Measurements from ENCODE around the gene PFKP.
"Not testable (repeated sequence)": the region's sequence is repeated elsewhere in the genome, so short reads cannot be mapped to it uniquely, and the experiment has no call there.

The PFKP gene

DNA sequence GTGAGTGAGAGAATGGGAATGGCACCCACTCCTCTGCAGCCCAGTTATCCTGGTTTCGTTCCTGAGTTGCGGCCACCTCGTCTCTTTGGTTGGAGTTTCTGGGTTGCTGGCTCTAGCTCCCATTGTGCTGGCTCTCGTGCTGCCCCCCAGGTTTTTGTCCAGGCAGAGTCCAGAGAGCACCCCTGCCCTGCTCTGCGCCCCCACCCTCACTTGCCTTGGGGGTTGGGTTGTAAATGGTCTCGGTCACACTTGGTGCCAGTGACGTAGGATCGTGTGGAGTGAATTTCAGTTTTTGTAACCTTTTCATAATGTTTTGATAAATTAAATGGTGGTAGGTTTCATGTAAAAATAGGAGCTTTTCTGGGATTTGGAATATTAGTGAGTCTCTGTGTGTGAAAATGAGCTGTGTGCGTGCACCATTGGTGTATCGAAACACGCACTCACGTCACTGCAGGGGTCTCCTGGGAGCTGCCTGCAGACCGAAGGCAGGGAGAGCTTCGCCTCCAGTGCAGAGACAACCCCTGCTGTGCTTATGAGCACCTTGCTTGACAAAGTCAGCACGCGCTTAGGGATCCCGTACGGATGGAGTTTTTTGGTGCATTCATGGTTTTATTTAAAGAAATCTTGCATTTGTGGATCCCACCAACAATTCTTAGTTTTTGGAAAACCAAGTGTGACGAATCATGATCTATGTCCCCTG, 32.9 kb downstream of the PFKP start:
- no peak for DNase-seq

DNA sequence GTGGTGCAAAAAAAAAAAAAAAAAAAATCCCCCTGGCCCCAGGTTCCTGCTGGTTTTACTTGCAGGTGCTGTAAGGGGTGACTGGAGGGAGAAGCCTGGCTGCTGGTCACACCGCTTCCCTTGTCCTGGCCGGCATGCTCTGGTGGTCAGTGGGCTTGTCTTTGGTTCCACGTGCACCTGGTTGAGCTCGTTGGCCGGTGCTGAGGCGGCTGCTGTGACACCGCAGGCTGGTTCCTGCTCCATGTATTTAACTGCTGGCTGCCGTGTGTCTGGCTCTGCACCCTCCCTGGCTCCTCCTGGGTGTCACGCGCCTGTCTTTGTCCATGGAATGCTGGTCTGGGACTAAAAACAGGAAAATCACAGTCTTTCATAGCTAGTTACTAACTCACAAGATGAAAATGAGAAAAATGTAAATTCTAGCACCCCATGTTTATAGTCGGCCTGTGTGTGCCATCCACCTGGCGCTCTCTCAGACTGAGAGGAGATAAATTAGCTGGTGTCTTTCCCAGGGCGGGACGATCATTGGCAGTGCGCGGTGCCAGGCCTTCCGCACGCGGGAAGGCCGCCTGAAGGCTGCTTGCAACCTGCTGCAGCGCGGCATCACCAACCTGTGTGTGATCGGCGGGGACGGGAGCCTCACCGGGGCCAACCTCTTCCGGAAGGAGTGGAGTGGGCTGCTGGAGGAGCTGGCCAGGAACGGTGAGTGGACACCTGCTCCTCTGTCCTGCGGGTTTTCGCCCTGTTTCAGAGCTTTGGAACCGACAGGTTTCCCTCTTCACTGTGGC, 33.7 kb downstream of the PFKP start:
- no peak for DNase-seq

DNA sequence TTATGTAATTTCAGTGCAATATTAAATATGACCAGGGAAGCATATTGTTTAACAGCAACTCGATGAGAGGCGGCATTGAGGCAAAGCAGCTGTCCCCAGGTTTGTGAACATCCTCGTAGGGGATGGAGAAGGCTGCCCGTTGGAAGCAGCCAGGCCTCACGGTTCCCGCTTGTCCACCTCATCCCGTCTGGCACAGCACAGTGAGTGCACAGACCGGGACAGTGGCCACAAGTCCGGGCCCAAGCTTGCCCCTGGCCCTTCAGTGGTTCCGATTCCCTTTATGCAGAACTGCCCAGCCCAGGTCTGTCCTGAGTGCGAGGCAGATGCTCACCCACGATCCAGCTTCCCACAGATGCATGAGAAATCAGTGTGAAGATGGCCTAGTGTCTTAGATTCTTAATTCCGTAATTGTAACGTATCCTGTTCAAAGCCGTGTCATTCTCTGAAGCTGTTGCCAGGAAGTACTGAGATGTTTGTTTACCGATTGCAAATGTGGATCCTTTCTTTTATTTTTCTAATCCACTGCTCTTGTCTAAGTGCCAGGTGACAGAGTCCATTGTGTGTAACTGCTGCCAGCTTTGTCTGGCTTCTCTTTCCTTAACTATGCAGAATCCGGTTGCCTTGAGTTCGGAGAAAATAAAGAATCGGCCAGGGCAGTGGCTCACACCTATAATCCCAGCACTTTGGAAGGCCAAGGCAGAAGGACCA, 35.5 kb downstream of the PFKP start:
- DNase-seq, result no peak

DNA sequence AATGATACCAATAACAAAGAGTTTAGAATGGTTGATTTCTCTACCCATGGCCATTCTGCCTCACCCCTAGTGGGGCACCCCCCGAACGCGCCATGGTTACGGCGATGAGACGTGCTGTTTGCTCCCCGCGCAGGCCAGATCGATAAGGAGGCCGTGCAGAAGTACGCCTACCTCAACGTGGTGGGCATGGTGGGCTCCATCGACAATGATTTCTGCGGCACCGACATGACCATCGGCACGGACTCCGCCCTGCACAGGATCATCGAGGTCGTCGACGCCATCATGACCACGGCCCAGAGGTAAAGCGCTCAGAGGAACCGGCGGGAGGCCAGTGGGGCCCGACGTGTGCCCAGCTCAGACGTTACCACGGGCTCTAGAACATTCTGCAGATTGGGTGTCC, 36.3 kb downstream of the PFKP start:
- DNase-seq, result no peak

DNA sequence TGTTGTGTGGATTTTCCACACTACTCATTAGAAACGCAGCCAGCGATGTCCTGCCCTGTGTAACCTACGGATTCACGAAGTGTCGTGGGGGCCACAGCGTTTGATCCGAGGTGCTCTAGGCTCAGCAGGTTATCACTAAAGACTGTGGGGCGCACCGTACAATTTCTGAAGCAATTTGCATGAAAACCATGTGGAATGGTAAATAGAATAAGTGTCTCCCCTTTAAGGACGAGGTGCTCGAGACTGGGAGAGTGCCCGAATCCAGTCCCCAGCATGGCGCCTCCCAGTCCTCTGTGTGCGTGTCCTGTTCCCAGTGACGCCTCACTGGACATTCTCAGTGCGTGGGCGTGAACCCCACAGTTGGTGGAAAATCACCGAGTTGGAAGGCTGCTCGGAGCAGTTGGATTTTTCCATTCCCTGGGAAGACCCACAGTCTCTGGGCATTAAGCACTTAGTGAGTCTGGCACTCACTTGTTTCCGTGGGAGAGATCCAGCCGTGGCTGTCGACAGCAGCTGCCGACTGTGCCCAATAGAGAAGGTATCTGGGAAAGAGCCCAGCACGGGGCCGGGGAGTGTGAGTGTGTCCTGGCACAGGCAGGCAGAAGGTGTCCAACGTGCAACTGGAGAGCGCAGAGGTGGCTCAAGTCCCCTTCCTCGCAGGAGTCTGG, 37.0 kb downstream of the PFKP start:
- no peak for DNase-seq

DNA sequence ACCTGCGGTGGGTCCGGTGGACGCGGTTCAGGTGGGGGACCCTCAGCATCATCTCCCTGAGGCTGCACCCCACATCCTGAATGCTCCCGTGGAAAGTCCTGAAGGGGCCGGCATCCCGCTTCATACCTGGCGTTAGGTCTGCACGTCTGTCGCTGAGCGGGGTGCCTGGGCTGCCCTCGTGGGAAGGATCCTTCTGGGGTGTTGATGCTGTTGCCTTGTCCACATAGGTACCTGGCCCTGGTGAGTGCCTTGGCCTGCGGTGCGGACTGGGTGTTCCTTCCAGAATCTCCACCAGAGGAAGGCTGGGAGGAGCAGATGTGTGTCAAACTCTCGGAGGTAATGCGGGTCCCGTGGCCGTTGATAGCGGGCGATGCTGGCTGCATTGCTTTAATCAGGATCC, 37.8 kb downstream of the PFKP start:
- no peak for DNase-seq

DNA sequence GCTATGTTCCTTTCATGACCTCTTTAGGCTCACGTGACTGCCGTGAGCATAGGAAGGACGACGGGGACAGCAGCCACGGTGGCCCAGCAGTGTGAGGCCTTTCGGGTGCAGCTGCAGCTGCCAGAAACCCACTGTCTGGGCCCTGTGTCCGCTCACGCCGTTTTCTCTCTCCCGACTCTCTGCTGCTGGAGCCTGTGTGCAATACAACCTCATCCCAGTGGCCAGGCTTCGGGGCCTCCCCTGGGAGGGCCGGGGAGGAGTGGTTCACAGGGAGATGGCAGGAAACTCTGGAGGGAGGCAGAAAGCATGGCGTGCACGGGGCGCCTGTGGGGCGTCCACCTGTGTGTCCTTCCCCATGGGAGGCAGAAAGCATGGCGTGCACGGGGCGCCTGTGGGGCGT, 38.6 kb downstream of the PFKP start:
- no peak for DNase-seq

DNA sequence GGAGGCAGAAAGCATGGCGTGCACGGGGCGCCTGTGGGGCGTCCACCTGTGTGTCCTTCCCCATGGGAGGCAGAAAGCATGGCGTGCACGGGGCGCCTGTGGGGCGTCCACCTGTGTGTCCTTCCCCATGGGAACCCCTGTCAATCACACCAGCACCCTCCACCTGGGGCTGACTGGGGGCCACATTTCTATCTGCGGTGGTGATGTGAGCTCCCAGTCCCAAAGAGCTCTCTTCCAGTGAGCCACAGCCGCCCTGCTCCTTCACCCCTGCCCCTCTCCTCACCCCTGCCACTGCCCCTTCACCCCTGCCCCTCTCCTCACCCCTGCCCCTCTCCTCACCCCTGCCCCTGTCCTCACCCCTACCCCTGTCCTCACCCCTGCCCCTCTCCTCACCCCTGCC, 39.0 kb downstream of the PFKP start:
- not testable (repeated sequence) for DNase-seq

DNA sequence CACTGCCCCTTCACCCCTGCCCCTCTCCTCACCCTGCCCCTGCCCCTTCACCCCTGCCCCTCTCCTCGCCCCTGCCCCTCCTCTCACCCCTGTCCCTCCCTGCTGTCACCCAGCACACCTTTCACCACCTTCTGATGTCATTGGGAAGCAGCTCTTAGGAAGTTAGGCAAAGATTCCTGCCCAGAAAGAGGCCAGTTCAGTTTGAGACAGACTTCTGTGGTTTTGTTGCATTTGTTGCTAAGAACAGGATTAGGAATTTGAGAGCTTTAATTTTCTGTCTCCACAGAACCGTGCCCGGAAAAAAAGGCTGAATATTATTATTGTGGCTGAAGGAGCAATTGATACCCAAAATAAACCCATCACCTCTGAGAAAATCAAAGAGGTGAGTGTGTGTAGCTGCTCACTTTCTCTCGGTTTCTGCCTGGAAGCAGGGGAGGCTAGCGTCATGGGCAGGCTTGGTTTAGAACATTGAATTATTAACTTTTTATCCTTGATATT, 39.6 kb downstream of the PFKP start:
- no peak for DNase-seq

DNA sequence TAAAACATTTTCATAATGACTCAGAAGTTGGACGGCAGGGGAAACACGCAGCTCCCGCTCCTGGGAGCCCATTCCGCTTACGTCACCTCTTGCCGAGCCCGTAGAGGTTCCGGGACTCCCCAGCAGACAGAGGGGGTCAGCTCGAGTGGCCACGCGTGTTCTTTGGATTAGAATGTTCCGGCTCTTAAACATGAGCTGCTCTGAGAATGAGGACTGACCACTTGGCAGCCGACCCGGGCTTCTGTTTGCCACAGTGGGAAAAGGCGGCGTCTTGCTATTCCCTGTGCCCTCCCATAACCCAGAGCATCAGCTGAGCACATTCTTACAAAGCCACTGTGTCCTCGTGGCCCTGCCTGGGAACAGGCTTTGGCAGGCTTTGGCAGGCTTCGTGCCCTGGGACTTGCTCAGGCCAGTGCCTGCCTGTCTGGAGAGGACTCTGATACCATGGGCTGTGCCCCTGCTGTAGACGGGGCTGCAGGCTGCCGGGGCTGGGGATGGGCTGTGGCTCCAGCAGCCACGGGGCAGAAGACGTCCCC, 40.1 kb downstream of the PFKP start:
- no peak for DNase-seq

DNA sequence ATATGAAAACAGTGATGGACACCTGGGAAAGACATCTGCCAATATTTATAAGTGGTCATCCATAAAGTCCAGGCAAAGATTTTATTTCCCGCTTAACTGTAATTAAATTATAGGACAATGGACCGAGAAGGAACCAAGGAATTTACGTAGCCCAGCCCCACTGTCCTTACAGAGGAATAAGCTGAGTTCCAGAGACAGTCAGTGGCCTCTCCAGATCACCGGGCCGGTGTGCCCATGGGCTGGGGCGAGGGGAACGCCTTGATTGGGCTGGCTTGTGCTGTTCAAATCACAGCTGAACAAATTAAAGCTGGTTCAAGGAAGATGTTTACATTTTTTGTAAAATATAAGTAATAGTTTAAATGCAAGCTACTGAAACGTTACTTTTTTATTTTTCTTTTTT, 40.7 kb downstream of the PFKP start:
- DNase-seq, result no peak

DNA sequence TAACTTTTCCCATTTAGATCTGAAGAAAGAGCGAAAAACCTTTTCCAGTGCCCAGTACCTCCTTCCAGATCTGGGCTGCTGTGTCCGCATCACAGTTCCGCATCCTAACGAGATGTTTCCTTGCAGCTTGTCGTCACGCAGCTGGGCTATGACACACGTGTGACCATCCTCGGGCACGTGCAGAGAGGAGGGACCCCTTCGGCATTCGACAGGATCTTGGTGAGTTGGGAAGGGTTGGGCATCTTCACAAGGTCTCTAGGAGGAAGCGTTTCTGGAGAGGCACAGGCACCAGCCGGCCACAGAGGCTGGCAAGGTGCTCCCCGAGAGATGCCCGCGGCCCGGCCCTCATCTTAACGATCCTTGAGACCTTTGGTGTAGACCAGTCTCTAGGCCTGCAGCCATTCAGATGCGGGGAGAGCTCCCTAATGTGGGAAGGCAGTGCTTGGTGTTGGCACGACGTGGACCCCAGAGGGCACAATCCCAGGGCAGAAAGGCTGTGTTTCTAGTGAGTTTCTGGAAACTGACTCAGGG, 41.3 kb downstream of the PFKP start:
- DNase-seq, result no peak

DNA sequence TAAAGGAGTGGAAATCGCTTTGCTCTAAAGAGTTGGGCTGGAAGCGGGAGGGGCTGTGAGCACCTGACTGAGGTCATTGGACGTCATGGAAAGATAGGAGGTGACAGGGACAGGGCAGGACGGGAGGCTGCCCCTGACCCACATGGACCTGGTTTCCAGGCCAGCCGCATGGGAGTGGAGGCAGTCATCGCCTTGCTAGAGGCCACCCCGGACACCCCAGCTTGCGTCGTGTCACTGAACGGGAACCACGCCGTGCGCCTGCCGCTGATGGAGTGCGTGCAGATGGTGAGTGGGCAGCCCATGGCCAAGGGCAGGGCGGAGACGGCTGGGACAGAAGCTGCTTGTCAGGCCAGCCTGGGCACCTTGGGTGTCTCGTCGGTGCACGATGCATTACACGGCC, 41.8 kb downstream of the PFKP start:
- DNase-seq, result no peak

DNA sequence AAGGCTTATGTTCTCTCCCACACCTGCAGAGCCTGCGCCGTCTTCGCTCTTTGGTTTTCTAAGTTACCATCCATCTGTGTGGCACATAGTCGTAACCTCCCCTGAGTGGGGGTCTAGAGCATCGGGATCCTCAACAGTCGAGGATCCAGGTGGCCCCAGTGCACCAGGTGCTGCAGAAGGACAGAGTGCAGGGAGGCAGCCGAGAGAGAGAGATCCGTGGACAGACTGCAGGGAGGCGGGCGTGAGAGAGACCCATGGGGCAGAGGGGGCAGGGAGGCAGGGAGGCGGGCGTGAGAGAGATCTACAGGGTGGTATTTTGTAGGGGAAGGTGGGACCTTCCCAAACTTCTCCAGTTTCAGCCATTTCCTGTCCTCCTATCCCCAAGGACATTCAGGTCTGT, 42.3 kb downstream of the PFKP start:
- DNase-seq, result no peak

DNA sequence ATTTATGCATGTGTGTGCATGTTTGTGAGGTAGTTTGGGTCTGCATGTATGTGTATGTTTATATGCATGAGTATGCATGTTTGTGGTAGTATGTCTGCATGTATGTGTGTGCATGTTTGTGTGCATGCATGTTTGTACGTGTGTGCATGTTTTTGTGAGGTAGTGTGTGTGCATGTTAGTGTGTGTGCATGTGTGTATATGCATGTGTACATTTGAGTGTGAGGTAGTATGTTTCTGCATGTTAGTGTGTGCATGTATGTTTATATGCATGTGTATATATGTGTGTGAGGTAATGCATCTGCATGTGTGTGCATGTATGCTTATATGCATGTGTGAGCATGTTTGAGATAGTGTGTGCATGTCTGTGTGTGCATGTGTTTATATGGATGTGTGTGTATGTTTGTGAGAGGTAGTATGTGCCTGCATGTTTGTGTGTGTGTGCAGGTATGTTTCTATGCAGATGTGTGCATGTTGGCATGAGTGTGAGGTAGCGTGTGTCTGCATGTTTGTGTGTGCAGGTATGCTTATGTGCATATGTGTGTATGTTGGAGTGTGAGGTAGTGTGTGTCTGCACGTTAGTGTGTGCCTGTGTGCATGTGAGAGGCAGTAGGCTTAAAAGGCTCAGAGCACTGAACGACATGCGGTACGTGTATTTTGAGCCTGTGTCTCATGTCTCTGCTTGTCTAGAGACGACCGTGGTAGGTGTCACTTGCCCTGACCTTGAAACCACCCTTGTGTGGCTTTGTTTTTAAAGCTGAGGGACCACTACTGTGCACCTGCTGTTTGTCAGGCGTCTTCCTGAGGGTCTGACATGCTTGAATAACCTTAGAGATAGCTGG, 43.7 kb downstream of the PFKP start:
- DNase-seq, result no peak

DNA sequence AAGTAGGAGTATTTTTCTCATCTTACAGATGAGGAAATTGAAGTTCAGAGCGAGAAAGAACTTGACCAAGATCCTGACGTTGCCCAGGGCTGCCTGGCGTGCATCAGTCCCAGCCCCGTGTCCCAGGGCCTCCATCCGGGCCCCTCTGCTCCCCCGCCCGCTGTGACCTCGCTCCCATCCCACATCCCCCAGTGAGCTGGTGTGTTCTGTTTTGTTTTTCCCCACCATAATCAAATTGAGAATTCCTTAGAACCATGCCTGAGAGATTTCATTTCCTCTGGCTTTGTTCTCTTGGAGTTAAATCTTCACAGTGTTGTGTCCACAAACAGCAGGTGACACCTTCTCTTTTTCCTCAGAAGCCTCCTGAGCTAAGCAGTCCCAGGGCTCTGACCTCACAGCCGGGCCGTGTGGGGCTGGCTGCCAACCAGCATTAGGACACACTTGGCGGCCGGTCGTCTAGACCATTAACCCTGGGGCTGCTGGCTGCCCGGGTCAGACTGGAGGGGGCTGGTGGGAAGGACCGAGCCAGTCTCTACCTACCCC, 44.3 kb downstream of the PFKP start:
- no peak for DNase-seq

DNA sequence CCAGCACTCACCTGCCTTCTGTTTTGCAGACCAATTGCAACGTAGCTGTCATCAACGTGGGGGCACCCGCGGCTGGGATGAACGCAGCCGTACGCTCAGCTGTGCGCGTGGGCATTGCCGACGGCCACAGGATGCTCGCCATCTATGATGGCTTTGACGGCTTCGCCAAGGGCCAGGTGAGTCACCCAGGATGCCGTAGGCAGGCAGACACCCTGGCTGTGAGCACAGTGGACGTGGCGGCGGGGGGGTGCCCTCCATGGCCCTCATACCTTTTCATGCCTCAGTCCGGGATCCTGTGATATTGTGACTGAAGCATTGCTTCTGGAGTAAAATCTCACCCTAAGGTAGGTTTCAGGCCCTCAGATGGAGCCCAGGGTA, 46.0 kb downstream of the PFKP start:
- DNase-seq, result no peak

DNA sequence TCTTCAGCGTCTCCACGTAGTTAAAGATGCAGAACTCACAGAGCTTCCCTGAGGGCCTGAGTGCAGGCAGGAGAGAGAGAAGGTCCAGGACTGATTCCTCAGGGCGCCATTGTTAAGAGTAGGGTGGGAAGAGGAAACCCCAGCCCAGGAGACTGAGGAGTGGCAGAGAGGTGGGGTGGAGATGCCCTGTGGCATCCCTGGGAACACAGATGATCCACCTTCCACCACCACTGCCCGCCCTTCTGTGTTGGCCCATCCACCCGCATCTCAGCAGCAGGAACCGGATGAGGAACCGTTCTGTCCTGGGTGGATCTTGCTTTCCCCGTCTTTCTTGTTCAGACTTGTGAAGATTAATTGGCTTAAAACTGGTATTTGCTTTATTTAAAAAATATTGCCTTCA, 48.3 kb downstream of the PFKP start:
- DNase-seq, result no peak

DNA sequence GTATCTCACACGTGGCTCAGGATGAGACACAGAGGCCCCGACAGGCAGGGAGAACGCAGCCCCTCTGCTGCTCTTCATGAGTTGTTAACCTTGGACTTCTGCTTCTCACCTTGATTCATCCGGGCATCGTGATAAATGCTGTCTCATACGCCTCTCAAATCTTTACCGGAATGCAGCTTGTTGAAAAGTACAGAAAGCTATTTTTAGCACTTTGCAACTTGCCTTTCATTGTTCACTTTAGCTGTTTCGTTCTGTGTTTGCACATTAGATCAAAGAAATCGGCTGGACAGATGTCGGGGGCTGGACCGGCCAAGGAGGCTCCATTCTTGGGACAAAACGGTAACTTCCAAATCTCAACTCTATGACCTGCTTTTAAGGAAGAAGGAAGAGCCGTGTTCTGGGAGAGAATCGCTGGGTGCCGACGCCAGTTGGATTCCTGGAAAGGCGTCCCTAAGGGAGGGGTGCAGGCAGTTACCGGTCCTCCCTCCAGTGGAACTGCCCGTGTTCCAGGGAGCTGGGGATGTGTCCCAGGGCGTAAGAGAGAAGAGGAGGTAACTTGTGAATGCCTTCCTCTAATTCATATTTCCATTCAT, 49.3 kb downstream of the PFKP start:
- DNase-seq, result no peak

DNA sequence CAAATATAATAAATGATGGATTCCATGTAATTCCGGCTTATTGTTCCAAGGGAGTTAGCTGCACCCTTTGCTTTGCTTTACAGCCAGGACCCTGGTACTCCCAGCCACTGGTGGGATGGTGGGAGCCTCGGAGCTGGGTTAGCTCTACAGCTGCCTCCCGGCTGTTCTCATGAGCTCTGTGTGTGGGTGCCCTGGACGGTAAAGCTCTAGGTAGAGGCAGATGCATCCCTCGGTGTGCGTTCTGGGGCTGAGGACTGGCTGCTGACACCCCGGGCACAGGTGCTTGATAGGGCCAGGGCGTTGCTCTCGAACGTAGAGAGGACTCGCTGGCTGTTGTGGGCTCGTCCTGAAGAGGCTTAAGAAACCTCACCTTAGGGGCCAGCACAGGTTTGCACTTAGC, 50.1 kb downstream of the PFKP start:
- DNase-seq, result no peak

DNA sequence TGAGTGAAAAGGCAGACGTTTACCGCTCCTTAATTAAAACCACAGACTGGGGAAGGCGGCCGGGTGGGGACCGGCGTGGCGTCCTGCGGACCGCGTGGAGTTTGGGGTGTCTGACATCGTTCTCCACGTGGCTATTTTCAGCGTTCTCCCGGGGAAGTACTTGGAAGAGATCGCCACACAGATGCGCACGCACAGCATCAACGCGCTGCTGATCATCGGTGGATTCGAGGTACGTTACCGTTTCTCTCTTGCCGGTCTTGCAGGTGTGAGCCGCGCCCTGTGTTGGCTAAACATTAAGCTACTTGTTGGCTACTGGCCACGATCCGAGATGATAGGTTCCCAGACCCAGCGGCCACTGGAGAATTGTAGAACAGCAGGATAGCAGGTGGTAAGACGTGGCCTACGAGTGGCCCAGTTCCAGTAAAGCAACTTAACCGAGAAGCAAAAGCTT, 51.3 kb downstream of the PFKP start:
- DNase-seq, result no peak
